ENCODE results near the gene ARHGAP26.

Gene ARHGAP26

DNA sequence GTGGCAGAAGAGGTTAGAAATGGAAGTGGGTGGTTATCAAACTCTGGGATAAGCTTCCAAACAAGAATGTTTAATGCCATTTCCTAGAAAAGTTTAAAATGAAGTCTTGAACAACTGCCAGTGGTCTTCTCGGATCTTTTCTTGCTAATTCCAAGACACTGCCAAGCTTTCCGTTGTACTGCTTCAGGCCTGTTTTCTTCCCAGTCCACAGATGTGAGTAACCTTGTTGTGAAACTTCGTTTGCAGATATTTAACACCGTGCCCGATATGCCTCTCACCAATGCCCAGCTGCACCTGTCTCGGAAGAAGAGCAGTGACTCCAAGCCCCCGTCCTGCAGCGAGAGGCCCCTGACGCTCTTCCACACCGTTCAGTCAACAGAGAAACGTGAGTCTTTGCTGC is 363.5 kb downstream of the ARHGAP26 start:
- DNase-seq, result no peak

DNA sequence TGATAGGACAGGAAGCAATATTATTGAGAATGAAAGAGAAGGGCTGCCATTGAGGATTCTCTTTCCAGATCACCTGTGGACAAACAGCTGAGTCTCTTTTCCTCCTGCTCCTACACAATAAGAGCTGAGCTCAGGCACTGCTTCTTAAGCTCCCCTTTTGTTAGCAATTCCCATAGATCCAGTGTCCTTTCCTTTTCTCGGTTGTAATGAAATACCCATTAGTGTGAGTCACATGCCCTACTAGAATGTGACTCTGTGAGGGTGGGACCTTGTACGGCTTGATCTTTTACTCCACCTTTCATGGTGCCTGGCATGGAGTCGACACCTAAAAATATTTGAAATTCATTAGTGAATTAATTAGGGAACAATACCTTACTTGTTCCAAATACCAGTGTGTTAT is 364.1 kb downstream of the ARHGAP26 start:
- no peak for DNase-seq

DNA sequence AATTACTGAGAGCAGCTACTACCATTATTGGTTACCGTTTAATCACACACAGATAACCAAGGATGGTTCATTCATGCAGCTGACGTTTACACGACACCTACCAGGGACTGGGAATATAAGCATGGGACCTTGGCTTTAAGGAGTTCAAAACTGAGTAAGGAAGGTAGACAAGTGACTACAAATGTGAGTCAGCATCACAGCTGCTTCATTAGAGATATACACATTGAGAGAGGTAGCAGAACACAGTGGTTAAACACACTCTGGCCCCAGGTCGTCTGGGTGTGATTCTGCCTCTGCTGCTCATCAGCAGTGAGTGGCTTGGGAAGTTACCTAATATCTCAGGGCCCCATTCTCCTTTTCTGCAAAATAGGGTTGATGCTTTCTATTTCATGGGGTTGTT is 364.7 kb downstream of the ARHGAP26 start:
- DNase-seq, result no peak

DNA sequence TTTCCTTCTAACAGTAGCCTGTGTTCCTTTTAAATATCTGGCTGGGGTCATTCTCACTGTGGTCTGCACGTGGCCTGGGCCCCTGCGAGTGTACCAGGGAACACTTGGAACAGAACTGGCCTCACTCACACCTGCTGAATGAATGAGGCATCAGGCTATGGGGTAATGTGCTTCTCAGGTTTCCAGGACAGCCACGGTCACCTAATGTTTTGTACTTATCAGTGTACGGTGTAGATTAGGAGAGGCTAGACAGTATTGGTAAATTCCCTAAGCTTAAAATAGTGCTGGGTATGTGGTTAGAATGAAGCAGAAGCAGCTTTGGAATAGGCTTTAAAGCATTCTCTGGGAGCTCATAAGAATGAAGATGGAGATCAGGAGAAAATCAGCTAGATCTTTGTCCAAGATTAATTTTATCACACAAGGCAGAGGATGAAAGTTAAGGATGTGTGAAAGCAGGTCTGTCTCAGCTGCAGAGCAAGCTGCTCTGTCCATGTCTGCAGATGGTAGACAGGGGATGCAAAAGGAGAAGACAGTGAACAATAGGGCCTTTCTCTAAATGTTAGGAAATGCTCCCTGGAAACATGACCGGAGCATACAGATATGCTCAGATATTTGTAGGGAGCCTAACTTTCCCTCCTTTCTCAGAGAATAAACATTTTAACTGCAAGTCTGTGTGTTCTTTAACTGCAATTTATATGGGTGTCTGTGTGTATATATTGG is 365.8 kb downstream of the ARHGAP26 start:
- no peak for DNase-seq

DNA sequence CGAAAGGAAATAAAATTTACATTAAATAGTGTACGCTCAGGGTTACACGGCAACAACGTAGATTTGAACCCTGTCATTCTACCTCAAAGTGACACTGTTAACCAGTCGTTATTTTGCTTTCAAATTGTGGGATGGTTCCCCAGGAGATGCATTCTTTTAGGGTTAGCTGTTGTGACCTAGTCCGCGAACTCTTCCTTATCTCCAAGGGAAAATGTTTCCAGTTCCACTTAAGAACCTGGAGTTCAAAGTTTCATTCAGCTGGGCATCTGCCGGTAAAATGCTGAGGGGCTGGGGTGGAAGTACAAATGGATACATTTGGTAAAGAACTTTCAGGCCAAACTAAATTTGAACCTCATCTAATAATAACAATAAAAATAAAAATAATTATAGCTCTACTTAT is 368.7 kb downstream of the ARHGAP26 start:
- no peak for DNase-seq

DNA sequence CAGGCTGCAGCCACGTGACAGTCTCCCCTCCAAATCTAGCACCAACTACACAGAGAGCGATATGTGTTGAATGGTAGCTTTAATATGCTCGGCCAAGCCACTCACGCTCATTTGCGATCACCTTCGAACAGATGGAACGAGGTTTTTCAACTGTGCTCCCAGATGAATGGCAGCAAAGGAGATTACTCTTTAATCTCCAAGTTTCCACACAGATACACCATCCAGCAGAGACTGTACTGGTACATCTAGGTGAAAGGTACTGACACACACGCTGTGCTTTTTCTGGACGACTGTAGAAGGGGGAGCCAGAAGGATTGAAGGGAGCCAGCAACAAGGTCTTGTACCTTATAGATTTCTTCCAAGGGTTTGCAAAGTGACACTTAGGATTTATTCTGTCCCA is 369.4 kb downstream of the ARHGAP26 start:
- DNase-seq, result no peak

DNA sequence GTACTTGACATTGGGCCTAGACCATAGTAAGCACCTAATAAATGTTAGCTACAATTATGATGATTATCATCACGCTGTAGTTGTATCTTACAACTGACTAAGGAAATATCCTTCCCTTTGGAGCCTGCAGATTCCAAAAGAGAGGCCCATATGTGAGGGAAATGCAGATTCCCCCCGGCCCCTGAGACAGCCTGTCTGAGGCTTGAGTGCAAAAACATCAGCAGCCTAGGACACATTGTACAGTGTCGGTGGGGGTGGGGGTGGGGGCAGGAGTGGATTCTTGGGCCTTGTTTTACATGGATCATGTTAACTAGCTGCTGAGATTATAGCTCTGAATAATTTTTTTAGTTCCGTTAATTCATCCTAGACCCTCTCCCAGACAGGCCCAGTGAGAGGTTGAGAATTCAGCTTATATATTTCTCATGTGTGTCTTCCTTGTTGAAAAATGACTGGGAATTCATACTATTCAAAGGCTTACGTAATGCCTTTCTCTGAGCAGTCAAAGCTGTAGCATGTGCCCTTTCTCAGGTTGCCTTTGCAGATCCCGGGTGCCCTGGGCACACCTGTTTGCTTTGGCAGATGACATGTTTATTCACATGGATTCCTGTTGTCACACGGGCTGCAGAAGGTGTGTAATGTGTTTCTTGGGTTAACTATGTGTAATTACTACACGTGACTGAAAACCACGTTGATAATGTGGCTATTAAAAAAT is 370.5 kb downstream of the ARHGAP26 start:
- no peak for DNase-seq

DNA sequence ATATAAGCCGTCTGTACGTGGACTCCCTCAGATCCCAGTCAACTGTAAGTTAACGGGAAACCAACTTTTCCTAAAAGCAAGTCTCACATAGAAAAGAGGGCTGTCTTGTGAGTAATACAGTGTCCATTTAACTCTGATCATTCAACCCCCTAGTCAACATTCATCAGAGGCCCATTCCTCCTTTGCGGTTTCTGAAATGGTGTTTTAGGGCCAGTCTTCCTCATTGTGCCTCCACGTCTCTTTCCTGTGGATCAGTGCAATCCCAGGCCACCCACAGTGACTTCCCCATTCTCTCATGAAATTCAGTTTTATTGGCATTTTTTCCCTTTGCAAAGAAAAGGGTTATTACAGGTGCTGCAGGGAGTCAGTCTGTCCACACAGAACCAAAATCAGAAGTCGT is 371.5 kb downstream of the ARHGAP26 start:
- no peak for DNase-seq

DNA sequence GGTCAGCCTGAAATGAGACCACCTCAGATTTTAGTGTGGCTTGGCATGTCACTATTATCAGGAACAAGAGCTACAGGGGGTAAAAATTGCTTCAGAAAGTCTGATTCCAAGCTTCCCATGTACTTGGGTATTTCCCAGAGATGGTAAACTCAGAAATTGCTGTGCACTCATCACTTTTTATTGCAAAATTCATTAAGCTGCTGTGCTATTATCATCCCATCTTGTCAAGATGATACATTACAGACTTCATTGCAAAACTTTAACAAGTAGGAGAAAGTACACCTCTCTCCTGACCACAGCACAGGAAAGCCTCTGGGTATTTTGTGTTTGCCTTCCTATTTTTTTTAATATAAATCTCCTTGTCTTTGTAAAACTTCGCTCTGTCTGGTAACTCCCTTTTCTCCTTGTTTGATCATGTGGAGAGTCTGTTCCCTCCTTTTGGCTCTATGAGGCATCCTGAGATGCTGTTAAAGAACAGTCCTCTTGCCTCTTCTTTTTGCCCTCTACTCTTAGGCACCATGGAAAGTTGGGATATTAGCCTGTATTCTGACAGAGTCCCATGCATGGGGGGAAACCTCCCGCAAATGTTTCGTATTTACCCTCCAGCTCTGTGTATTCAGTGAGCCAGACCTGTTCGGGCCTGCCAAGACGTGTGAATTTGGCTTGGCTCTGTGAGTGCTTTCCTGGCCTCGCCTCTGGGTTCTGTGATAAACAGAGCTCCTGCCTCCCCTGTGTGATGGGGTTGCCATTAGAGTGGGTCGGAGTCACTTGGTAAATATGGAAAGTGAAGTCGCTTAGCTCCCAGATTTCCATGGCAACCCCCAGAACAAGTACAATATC is 372.6 kb downstream of the ARHGAP26 start:
- DNase-seq, result no peak

DNA sequence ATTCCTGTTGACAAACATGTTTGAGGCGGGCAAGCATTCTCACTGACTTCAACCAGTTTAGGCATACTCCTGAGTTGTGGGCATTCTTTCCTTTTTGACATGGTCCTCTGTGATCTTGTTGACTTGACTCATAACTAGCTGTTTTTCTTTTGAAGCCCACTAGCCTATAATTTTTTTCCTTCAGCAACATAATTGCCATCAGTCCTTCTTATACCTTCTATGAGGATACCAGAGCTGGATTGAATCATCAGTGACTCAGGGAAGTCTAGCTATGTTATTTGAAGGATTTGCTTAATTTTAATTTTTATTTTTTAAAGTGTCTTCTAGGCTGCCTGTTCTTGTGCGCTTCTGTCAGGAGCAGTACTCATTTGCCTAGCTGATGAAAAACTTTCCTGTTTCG is 373.8 kb downstream of the ARHGAP26 start:
- no peak for DNase-seq

DNA sequence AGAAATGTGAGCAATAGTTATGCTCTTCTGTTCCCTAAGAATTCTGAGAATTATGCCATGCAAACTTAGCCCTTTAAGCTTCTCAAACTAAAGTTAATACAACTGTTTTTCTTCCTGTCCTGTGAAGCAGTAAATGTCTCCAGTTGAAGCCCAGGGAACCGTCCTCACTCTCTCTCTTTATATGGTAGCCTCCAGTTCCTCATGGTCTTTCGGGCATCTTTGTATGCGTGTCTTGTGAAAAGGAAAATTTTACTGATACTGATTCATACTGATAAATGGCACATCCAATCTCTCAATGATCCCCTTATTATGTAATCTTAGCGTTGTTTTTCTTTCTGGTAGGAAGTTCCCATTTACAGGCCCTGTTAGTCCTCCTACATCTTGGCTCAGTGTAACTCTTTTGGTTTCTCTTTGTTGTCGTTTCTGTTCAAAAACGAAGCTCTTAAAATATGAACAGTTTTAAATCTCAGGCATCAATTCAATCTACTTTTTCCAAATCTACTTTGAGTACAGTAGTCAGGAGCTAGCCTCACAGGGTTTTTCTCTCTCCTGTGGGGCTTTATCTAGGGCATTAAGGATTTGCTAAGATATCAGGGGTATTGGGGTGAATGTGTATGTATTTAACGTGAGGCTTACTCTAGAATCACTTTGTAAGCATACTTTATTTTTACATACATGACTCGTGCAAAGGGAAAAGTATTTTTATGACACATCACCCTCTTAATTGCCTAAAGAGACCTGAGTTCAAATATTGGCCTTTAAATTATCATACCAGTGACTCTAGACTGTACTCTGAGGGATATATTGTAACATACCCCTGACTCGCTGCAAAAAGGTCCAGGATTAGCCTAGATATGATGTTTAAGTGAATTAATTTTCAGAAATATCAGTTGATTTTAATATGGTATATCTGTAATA is 375.3 kb downstream of the ARHGAP26 start:
- no peak for DNase-seq

DNA sequence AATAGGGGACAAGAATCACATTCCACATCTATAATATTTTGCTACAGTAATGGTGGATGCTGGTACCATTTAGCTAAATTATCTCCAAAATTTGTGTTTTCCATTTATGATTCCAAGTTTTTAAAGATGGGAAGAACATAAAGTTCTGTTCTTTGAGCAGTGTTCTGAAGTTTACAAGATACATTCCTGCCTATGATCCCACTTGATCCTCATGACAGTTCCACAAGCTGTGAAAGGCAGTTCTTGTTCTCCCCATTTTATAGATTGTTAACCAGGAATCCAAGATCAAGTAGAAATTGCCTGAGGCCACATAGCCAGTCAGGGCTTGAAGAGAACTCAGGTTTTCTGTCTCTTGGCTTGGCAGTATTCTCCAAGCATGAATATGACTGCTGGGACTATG is 376.0 kb downstream of the ARHGAP26 start:
- DNase-seq, result no peak

DNA sequence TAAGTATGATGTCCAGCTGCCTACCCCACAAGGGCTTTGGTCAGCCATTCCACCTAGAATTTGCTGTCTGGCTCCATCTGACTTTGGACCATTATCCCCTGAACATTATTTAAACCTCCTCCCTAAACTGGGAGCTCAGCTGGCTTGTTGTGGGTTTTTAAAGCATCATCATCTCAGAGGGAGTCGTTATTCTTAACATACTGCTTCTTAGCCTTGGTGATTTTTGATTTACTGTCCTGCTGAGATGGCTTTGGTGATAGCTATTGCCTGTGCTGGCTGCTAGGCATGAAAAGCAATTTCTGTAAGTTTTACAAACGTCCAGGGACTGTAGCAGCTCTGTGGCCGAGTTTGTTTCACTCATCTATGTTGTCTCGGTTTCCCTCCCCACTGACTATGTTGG is 377.2 kb downstream of the ARHGAP26 start:
- no peak for DNase-seq

DNA sequence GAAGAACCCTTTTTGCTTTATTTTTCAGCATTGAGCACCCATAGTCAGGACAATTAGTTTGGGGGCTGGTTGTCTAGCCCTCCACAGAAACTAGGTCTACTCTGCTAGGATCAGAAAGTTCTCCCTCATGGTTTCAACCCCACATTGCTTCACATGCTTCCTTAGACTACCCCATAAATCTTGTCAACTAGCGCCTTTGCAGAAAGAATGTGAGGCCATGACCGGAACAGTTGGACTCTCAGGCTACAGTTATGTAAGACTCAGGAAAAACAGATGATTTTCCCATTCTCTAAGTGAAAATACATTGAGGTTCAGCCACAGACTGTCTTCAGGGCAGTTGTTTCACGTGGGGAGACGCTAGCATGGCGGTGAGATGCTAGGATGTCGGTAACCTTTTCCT is 377.7 kb downstream of the ARHGAP26 start:
- no peak for DNase-seq

DNA sequence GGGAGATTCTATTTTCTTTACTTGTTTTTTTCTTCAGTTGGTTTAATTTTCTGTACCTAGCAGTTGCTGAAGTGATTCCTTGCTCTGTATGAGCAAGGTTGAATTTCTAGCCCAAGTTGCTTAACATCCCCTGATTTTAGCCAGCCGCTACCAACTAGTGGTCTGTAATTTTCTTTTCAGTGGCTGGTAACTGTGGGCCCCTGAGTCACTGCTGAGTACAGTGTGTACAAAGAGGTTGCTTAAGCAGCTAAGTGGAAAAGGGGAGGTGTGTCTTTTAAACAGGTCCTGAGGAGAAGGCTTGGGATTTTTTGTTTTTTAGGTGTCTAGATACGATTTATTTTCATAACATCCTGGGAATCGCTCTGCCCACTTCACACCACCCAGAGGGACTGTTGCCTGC is 378.6 kb downstream of the ARHGAP26 start:
- DNase-seq, result no peak

DNA sequence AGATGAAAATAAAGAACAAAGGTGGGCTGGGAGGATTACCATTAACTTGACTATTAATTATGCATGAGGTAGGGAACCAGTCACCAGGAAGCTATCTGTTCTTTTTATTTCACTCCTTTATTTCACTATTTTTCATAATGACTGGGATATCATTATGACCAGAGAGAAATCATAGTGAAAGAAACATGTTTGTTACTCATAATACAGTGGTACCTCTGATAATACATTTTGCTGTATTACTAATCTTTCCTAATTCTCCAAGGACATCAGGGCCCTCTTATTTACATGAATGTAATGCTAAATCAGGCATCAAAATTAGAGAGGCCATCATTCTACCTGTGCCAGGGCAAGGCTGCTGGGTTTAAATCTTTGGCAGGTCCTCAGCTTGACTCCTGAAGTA is 379.6 kb downstream of the ARHGAP26 start:
- no peak for DNase-seq

DNA sequence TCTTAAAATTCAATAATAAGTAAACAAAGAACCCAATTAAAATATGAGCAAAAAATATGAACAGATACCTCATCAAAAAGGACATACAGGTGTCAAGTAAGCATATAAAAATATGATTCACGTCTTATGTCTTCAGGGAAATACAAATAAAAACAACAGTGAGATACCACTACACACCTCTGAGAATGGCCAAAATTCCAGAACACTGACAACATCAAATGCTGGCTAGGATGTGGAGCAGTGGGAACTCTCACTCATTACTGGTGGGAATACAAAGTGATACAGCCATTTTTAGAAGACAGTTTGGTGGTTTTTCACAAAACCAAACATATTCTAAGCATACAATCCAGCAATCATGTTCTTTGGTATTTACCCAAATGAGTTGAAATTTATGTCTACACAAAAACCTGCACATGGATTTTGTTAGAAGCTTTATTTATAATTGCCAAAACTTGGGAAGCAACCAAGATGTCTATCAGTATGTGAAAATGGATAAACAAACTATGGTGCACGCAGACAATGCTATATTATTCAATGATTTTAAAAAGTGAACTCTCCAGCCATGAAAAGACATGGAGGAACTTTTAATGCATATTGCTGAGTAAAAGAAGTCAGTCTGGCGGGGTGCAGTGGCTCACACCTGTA is 381.0 kb downstream of the ARHGAP26 start:
- DNase-seq, result no peak

DNA sequence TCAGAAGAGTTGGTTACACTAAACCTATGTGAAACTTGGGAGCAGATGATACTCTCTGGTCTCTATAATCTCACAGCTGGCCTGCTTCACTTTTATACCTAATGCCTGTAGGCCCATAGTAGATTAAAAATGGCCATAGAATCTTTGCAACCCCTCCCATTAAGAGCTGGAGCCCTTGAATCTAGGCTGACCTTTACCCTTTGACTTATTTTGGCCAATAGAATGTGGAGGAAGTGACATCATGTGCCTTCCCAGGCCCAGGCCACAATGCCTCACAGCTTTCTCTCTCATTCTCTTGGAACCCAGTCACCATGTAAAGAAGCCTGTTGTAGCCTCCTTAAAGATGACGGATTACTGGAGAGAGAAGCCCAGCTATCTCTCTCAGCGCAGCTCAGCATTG is 382.3 kb downstream of the ARHGAP26 start:
- no peak for DNase-seq

DNA sequence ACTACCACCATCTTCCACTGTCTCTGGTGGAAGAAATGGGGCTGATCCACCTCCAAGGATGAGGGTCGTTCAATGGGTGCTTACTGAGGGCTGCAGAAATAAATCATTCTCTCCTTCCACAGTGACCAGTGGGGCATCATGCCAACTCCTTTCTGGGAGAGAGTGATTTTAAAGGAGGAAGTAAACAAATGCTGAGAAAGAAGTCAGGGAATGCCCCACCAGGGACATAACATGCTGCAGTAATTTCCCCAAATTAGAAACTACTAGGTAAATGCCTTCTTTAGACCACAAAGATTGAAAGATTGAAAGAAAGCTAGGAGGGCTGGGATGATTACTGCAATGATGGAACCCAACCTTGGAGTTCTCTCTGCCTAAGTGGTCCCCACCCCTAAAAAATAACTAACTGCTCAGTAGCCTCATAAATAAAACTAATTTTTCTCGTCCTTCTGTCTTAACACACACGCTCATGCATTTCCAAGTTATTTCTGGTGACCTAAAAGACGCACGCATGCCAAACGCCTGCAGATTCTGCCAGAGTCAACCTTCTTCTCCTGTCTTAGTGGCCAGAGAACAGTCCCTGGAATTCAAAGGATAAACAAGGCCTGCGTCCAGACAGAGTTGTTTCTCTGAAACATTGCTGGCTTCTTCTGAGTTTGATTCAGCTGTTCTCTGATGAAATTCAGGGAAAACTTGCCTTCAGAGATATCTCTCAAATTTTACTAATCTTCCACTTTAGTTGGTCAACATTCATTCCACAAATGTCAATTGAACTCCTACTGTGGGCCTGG is 383.3 kb downstream of the ARHGAP26 start:
- no peak for DNase-seq

DNA sequence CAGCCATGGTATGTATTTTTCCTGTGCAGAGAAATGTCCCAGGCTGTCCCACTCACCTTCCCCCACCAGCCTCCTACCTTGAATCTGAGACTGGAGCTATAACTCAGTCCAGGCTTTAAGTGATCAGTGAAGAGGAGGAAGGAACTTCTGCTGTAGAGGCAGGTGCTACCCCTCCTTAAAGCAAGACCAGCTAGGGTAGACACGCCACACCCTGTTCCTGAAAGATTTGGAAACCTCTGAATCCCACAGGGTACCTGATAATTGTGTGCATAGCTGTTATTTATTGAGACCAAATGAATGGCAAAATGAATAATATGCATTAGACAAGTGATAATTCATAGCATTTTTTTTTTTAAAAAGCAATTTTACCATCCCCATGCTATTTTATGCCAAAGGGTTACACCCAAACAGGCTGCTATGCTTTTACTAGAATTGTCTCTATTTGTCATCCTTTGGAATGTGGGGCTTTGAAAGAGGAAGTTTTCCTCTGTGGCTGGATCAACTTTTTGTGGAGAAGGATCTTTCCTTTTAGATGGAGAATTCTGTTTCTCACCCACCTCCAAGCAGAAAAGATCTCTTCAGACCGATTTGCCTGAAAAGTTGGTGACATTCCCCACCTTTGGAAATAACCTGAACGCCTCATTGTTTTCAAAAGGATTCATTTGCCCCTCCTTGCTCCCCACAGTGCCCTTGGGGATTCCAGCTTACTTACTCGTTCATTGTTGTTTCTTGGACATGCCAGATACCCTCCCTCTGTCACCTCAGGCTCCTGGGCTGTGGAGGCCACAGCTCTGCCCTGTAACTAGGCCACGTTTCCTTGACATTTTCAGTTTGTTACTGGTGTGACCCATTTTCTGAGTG is 384.6 kb downstream of the ARHGAP26 start:
- no peak for DNase-seq

Measured in CD4-positive, alpha-beta T cell treated with Interleukin-21 for 1 hour (primary cell).